IgD-negative memory B cell (primary cell): ENCODE measurements around the gene FAM81B. TPM values are rescaled to one million over a fixed set of nuclear protein-coding genes. Genes with fewer than 3 reads are reported as not detected.
"Not testable (repeated sequence)": the region's sequence is repeated elsewhere in the genome, so short reads cannot be mapped to it uniquely, and the experiment has no call there.

Source experiments
- H3K27ac Mint-ChIP-seq, 3 donors: one replicate each; pipeline ENCODE4 v1.8.0; 2020 to 2022; ENCODE audit warnings: mild to moderate bottlenecking in 3 of 3, mixed read lengths in 3 of 3, moderate library complexity in 1 of 3
- H3K27me3 Mint-ChIP-seq: one replicate; pipeline ENCODE4 v1.8.0; 2021; ENCODE audit warnings: mixed read lengths
- H3K36me3 Mint-ChIP-seq: one replicate; pipeline ENCODE4 v1.8.0; 2020; ENCODE audit warnings: mild to moderate bottlenecking, mixed read lengths
- H3K4me1 Mint-ChIP-seq, 3 donors: one replicate each; pipeline ENCODE4 v1.8.0; 2020 to 2022; ENCODE audit warnings: mixed read lengths in 3 of 3, mild to moderate bottlenecking in 1 of 3
- H3K4me3 Mint-ChIP-seq, 4 donors: one replicate each; pipeline ENCODE4 v1.8.0; 2020 to 2022; ENCODE audit warnings: mild to moderate bottlenecking in 4 of 4, mixed read lengths in 4 of 4, moderate library complexity in 3 of 4
- H3K9me3 Mint-ChIP-seq, 3 donors: one replicate each; pipeline ENCODE4 v1.8.0; 2020 to 2021; ENCODE audit warnings: mixed read lengths in 3 of 3, mild to moderate bottlenecking in 1 of 3
- polyA plus RNA-seq: library from polyadenylated mRNA; unstranded; fragments of 300-500 nt; fragmentation: Illumina TruSeq; gene quantifications from one replicate; pipeline ENCODE4 v1.2.3, GENCODE V29; 2021

Gene FAM81B
- polyA plus RNA-seq, result not detected

- H3K27me3 Mint-ChIP-seq, result peaks cover 3% of the 10 kb centered on the region
- H3K27ac Mint-ChIP-seq, result no peak within 1 kb of the TSS
- no peaks in the 10 kb centered on the region for H3K4me1 Mint-ChIP-seq
- H3K9me3 Mint-ChIP-seq, result peaks cover 2 to 4% (median 4%) of the 10 kb centered on the region in 3 donors
- H3K4me3 Mint-ChIP-seq, result no peak within 1 kb of the TSS
- no peaks in the 10 kb centered on the region for H3K36me3 Mint-ChIP-seq
Measured at GRCh38 chr5:95390812-95391492, at the start of gene FAM81B. Gene FAM81B, plus strand, starts transcription at chr5:95391366. Its CDS starts 24 bp downstream, at chr5:95391390.

GRCh38 chr5:95341444-95341843 lies 49.7 kb upstream of the FAM81B start:
- not testable (repeated sequence) for H3K4me1 Mint-ChIP-seq, H3K27me3 Mint-ChIP-seq, H3K9me3 Mint-ChIP-seq, H3K36me3 Mint-ChIP-seq, H3K4me3 Mint-ChIP-seq, H3K27ac Mint-ChIP-seq

GRCh38 chr5:95347506-95348120 lies 43.6 kb upstream of the FAM81B start:
- Mint-ChIP-seq H3K27me3 (no peaks in the 10 kb centered on the region), H3K4me1 (no peaks in the 10 kb centered on the region), H3K9me3 (peaks cover 0 to 5% (median 0%) of the 10 kb centered on the region in 3 donors), H3K4me3 (no peak overlapping the region), H3K36me3 (no peaks in the 10 kb centered on the region), H3K27ac (no peak overlapping the region)

- Mint-ChIP-seq H3K9me3 (peaks cover 0 to 5% (median 1%) of the 10 kb centered on the region in 3 donors), H3K27me3 (no peaks in the 10 kb centered on the region), H3K4me1 (no peaks in the 10 kb centered on the region), H3K4me3 (no peak overlapping the region), H3K36me3 (no peaks in the 10 kb centered on the region), H3K27ac (no peak overlapping the region)
Measured at GRCh38 chr5:95350631-95351030, 40.5 kb upstream of the FAM81B start.

- H3K27ac Mint-ChIP-seq, result no peak overlapping the region
- no peak overlapping the region for H3K4me3 Mint-ChIP-seq
- peaks cover 2% of the 10 kb centered on the region for H3K27me3 Mint-ChIP-seq
- H3K4me1 Mint-ChIP-seq, result no peaks in the 10 kb centered on the region
- no peaks in the 10 kb centered on the region for H3K36me3 Mint-ChIP-seq
- peaks cover 1 to 5% (median 2%) of the 10 kb centered on the region in 3 donors for H3K9me3 Mint-ChIP-seq
Measured at GRCh38 chr5:95352691-95353090, 38.5 kb upstream of the FAM81B start.

GRCh38 chr5:95358320-95358719 lies 32.8 kb upstream of the FAM81B start:
- H3K36me3 Mint-ChIP-seq, result no peaks in the 10 kb centered on the region
- no peak overlapping the region for H3K27ac Mint-ChIP-seq
- H3K27me3 Mint-ChIP-seq, result peaks cover 4% of the 10 kb centered on the region
- peaks cover 4 to 8% (median 4%) of the 10 kb centered on the region in 3 donors for H3K4me1 Mint-ChIP-seq
- peak overlapping the region in 1 of 4 donors; percentile 24 for H3K4me3 Mint-ChIP-seq
- peaks cover 0 to 8% (median 1%) of the 10 kb centered on the region in 3 donors for H3K9me3 Mint-ChIP-seq

GRCh38 chr5:95358848-95359247 lies 32.3 kb upstream of the FAM81B start:
- Mint-ChIP-seq H3K9me3 (peaks cover 0 to 8% (median 4%) of the 10 kb centered on the region in 3 donors), H3K27ac (no peak overlapping the region), H3K27me3 (peaks cover 4% of the 10 kb centered on the region)

GRCh38 chr5:95360667-95361066 lies 30.5 kb upstream of the FAM81B start:
- not testable (repeated sequence) for H3K36me3 Mint-ChIP-seq, H3K4me3 Mint-ChIP-seq, H3K27me3 Mint-ChIP-seq, H3K4me1 Mint-ChIP-seq, H3K27ac Mint-ChIP-seq
- H3K9me3 Mint-ChIP-seq, result peaks cover 0 to 11% (median 7%) of the 10 kb centered on the region in 3 donors

More at GRCh38 chr5:95358848-95359247, 32.3 kb upstream of the FAM81B start:
- Mint-ChIP-seq H3K36me3 (no peaks in the 10 kb centered on the region), H3K4me1 (peaks cover 4 to 8% (median 4%) of the 10 kb centered on the region in 3 donors), H3K4me3 (peak overlapping the region in 1 of 4 donors; percentile 43)

- Mint-ChIP-seq H3K9me3 (peaks cover 0 to 11% (median 6%) of the 10 kb centered on the region in 3 donors), H3K27ac (peak overlapping the region in 1 of 3 donors; percentile 53), H3K36me3 (no peaks in the 10 kb centered on the region), H3K4me1 (no peaks in the 10 kb centered on the region), H3K27me3 (peaks cover 3% of the 10 kb centered on the region), H3K4me3 (no peak overlapping the region)
Measured at GRCh38 chr5:95365302-95366095, 25.7 kb upstream of the FAM81B start.

- Mint-ChIP-seq H3K4me1 (no peaks in the 10 kb centered on the region), H3K27me3 (peaks cover 3% of the 10 kb centered on the region), H3K4me3 (no peak overlapping the region), H3K27ac (no peak overlapping the region), H3K9me3 (peaks cover 0 to 3% (median 0%) of the 10 kb centered on the region in 3 donors), H3K36me3 (peaks cover 1% of the 10 kb centered on the region)
Measured at GRCh38 chr5:95369782-95370181, 21.4 kb upstream of the FAM81B start.

GRCh38 chr5:95374061-95374460 lies 17.1 kb upstream of the FAM81B start:
- H3K4me3 Mint-ChIP-seq, result no peak overlapping the region

GRCh38 chr5:95375591-95375990 lies 15.6 kb upstream of the FAM81B start:
- Mint-ChIP-seq H3K27ac (no peak overlapping the region), H3K4me3 (no peak overlapping the region), H3K9me3 (no peaks in the 10 kb centered on the region), H3K36me3 (peaks cover 1% of the 10 kb centered on the region), H3K27me3 (no peaks in the 10 kb centered on the region), H3K4me1 (peaks cover 2 to 5% (median 4%) of the 10 kb centered on the region in 3 donors)

More at GRCh38 chr5:95374061-95374460, 17.1 kb upstream of the FAM81B start:
- H3K36me3 Mint-ChIP-seq, result peaks cover 1% of the 10 kb centered on the region
- no peak overlapping the region for H3K27ac Mint-ChIP-seq
- H3K9me3 Mint-ChIP-seq, result no peaks in the 10 kb centered on the region
- no peaks in the 10 kb centered on the region for H3K4me1 Mint-ChIP-seq
- H3K27me3 Mint-ChIP-seq, result no peaks in the 10 kb centered on the region

- Mint-ChIP-seq H3K27ac (no peak overlapping the region), H3K36me3 (no peaks in the 10 kb centered on the region), H3K27me3 (no peaks in the 10 kb centered on the region), H3K9me3 (peaks cover 0 to 3% (median 0%) of the 10 kb centered on the region in 3 donors), H3K4me3 (no peak overlapping the region), H3K4me1 (peaks cover 2 to 5% (median 4%) of the 10 kb centered on the region in 3 donors)
Measured at GRCh38 chr5:95379133-95379532, 12.0 kb upstream of the FAM81B start.

- peaks cover 0 to 3% (median 0%) of the 10 kb centered on the region in 3 donors for H3K9me3 Mint-ChIP-seq
- no peak overlapping the region for H3K4me3 Mint-ChIP-seq
- peaks cover 2 to 5% (median 4%) of the 10 kb centered on the region in 3 donors for H3K4me1 Mint-ChIP-seq
- no peaks in the 10 kb centered on the region for H3K27me3 Mint-ChIP-seq
- H3K27ac Mint-ChIP-seq, result no peak overlapping the region
- no peaks in the 10 kb centered on the region for H3K36me3 Mint-ChIP-seq
Measured at GRCh38 chr5:95380103-95380628, 11.0 kb upstream of the FAM81B start.

GRCh38 chr5:95382801-95383200 lies 8.4 kb upstream of the FAM81B start:
- Mint-ChIP-seq H3K36me3 (no peaks in the 10 kb centered on the region), H3K27ac (no peak overlapping the region), H3K4me3 (no peak overlapping the region), H3K27me3 (peaks cover 1% of the 10 kb centered on the region), H3K9me3 (peaks cover 0 to 5% (median 4%) of the 10 kb centered on the region in 3 donors), H3K4me1 (peaks cover 2 to 5% (median 4%) of the 10 kb centered on the region in 3 donors)
